ENCODE measurements around the gene BCL3.
A peak's percentile ranks its signal among the peaks of the same experiment; 100 is the strongest.
"Not testable (repeated sequence)": the region's sequence is repeated elsewhere in the genome, so short reads cannot be mapped to it uniquely, and the experiment has no call there.

The BCL3 gene

GRCh38 chr19:44762038-44762437 lies 13.5 kb downstream of the BCL3 start:
- no peak for FAIRE-seq

DNA sequence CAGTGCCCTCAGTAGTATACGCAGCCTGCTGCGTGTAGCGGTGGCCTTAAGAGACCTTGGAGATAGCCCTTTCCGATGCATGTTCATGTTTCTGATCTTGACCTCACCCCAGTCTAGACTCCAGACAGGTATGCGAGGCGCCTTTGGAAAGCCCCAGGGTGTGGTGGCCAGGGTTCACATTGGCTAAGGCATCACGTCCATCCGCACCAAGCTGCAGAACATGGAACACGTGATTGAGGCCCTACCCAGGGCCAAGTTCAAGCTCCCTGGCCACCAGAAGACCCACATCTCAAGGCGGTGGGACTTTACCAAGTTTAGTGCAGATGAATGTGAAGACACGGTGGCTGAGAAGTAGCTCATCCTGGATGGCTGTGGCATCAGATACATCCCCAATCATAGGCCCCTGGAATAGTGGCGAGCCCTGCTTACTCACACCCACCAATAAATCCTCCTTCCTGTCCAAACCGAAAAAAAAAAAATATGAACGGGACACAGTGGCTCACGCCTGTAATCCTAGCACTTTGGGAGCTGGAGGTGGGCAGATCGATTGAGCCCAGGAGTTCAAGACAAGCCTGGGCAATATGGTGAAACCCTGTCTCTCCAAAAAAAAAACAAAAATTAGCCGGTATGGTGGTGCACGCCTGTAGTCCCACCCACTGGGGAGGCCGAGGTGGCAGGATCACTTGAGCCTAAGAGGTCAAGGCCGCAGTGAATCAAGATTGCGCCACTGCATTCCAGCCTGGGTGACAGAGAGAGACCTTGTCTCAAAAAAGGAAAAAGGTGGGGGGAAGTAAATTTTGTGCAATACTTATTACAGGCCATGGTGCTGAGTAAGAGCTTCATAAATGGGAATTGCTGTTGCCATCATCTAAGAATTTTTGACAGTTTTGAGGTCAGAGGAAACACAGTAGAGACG lies 16.8 kb downstream of the BCL3 start:
- FAIRE-seq, result no peak

DNA sequence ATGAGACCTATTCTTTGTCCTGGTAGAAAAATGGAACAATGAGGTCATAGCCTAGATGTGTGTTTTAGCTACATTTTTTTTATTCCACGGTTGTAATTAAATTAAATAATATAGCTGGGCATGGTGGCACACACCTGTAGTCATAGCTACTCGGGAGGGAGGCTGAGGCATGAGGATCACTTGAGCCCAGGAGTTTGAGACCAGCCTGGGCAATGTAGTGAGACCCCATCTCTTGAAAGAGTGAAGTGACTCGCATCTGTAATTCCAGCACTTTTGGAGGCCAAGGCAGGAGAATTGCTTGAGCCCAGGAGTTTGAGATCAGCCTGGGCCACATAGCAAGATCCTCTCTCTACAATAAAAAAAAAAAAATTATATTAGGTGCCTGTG lies 17.4 kb downstream of the BCL3 start:
- no peak for FAIRE-seq

DNA sequence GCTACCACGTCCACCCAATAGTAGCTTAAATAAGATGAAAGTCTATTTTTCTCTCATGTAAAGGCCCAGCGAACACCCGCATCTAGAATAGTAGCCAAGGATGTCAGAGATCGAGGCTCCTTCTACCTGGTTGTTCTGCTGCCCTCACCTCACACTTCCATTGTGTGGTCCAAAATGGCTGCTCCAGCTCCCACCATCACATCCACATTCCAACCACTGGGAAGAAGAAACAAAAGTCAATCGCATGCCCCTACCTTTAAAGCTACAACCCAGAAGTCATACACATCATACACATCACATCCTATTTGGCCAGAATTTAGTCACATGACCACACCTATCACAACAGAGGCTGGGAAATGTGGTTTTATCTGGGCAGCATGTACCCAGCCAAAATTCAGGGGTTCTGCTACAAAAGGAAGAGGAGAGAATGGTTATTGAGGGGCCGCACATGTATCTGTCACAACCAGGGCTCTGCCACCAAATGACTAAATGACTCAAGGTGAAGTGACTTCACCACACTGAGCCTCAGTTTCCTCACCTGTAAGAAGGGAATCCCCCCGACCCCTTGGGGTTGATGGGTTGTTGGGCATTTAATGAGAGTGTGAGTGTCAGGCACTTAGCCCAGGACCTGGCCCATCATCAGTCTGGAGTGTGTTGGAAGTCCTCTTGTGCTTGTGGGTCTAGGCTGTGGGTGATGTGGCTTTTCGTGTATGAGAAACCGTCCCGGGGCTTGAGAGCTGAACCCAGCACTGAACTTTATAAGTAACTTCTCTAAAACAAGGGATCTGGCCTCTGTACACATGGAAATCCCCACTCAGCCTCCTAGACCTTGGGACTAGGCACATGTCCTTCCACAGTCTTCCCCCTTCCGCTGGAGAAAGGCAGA lies 19.0 kb downstream of the BCL3 start:
- FAIRE-seq, result no peak

GRCh38 chr19:44770550-44771257 lies 22.2 kb downstream of the BCL3 start:
- peak; percentile 50 for FAIRE-seq

DNA sequence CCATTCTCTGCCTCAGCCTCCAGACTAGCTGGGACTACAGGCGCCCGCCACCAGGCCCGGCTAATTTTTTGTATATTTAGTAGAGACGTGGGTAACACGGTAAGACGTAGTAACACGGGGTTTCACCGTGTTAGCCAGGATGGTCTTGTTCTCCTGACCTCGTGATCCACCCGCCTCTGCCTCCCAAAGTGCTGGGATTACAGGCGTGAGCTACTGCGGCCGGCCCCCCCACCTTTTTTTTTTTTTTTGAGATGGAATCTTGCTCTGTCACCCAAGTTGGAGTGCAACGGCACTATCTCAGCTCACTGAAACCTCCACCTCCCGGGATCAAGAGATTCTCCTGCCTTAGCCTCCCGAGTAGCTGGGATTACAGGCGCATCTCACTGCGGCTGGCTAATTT lies 23.6 kb downstream of the BCL3 start:
- not testable (repeated sequence) for FAIRE-seq

DNA sequence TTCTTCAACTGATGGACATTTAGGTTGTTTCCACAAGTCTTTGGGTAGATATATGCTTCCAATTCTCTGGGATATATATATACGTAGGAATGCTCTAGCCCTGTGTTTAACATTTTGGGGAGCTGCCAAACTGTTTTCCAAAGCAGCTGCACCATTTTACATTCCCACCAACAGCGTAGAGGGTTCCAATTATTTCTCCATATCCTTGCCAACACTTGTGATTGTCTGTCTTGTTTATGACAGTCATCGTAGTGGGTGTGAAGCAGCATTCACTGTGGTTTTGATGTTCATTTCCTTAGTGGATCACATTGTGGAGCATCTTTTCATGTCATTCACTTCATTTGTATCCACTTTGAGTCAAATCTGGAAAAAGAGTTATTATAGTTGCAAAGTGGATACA lies 24.5 kb downstream of the BCL3 start:
- no peak for FAIRE-seq

DNA sequence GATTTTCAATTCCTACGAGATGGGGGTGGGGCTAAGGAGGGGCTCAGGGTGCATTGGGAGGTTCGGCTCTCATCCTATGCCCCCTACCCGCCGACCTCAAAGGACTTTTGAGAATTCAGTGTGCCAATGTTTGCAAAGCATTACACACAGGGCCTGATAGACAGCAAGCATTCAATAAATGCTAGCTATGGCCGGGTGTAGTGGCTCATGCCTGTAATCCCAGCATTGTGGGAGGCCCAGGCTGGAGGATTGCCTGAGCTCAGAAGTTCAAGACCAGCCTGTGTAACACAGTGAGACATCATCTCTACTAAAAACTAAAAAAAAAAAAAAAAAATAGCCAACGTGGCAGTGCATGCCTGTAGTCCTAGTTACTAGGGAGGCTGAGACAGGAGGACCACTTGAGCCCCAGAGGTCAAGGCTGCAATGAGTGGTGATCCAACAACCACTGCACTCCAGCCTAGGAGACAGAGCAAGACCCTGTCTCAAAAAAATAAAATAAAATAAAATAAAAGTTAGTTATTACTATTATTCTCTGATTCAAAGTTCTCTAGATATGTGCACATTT lies 27.2 kb downstream of the BCL3 start:
- no peak for FAIRE-seq

DNA sequence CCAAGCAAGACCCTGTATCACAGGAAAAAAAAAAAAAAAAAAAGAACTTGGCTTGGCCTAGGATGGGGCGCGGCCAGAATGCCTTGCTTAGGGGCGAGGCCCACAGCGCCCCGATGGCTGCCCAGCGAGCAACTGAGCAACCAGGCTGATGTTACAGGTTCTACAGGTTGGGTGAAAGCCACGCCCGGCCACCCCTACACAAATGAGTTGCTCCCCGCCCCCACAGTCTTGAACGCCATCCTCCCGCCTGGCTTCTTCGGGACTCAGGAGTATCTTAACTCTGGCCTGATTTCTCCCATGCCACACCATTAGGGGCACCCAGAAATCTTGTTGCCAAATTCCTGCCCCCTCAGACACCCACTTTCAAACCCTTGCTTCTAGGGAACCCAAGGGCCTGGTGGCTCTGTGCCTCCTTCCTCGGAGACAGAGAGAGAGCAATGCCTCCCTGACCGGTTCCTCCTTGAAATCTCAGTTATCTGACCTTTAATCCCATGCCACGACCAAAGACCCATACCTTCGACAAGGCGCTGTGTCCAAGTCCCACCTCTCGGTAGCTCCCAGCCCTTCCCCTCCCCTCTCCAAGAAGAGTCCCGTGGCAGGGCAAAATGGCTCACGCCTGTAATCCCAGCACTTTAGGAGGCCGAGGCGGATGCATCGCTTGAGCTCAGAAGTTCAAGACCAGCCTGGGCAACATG lies 28.0 kb downstream of the BCL3 start:
- FAIRE-seq, result no peak

- no peak for FAIRE-seq
Measured at GRCh38 chr19:44777715-44778347, 29.3 kb downstream of the BCL3 start, which contains the start of gene CBLC. CBLC (plus strand) TSS chr19:44777890; CDS start chr19:44777932, 42 bp downstream.

DNA sequence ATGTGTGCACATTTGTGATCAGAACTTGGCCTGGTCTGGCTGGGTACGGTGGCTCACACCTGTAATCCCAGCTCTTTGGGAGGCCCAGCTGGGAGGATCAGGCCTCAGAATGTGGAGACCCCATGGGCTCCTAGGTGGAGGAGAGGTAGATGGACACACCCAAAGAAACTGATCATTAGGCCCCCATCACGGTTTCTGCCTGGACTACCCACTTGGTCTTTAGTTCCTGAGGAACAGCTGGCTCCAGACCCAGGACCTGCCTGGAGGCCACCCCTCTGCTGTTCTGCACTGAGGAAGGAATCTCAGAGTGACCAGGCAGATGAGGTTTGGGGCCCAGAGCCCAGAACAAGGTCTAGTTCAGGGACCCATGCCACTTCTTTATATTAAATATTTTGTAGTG lies 30.6 kb downstream of the BCL3 start:
- FAIRE-seq, result no peak

DNA sequence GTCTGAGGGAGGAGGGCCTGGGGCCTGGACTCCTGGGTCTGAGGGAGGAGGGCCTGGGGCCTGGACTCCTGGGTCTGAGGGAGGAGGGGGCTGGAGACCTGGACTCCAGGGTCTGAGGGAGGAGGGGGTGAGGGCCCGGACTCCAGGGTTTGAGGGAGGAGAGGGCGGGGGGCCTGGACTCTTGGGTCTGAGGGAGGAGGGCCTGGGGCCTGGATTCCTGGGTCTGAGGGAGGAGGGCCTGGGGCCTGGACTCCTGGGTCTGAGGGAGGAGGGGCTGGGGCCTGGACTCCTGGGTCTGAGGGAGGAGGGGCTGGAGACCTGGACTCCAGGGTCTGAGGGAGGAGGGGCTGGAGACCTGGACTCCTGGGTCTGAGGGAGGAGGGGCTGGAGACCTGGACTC lies 33.2 kb downstream of the BCL3 start:
- not testable (repeated sequence) for FAIRE-seq

DNA sequence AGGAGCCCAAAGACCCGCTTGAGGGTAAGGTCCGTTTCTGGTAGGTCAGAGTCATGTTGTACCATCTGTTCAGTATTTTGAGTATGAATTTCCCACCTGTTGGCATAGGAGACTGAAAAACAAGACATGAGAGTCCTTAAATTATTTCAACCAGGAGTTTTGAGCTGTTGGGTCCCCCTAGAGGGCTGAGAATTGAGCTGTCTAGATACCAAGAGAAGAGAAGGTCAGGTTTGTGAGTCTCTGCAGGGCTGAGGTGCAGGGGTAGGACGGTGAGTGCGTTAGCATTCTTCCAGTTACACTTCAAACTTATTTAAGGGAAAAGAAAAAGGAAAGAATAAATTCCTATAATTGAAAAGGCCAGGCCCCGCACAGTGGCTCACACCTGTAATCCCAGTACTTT lies 34.2 kb downstream of the BCL3 start:
- no peak for FAIRE-seq

- no peak for FAIRE-seq
Measured at GRCh38 chr19:44783545-44783944, 35.0 kb downstream of the BCL3 start.

DNA sequence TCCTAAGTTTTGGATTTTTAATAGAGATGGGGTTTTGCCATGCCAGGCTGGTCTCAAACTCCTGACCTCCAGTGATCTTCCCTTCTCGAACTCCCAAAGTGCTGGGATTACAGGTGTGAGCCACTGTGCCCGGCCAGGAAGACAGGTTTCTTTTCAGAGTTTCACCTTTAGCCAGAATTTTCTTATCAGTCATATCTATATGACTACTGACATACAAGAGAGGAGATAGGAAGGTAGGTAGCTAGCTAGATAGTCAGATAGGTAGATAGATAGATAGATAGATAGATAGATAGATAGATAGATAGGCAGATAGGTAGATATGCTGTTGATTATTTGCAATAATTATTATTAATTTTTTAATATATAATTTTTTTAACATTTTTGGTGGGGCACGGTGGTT lies 36.8 kb downstream of the BCL3 start:
- FAIRE-seq, result no peak

DNA sequence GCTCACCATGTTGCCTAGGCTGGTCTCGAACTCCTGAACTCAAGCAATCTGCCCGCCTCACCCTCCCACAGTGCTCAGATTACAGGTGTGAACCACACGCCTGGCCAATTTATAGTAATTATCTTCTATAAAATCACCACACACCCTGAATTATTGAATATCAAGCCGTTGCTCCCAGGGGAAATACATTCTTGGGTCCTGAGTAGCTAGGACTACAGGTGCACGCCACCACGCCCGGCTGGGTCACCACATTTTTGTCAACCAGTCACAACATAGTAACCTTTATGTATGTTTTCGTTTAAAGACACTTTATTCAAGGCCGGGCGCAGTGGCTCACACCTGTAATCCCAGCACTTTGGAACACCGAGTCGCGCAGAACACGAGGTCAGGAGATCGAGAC lies 37.5 kb downstream of the BCL3 start:
- FAIRE-seq, result no peak

GRCh38 chr19:44788971-44789370 lies 40.5 kb downstream of the BCL3 start:
- no peak for FAIRE-seq

GRCh38 chr19:44789943-44790483 lies 41.5 kb downstream of the BCL3 start:
- FAIRE-seq, result no peak

DNA sequence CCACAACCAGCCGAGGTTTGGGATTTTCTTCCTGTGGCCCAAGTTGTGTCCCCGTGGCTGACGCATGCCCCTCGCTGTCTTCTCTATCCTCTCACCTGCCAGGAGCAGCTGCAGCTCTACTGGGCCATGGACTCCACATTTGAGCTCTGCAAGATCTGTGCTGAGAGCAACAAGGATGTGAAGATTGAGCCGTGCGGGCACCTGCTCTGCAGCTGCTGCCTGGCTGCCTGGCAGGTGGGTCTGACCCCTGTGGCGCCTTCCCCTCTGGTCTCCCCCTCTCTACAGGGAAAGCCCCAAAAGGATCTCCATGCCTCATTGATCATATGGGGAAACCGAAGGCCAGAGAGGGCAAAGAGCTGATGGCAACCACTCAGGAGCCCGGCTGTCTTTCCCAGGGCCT lies 43.8 kb downstream of the BCL3 start:
- no peak for FAIRE-seq

DNA sequence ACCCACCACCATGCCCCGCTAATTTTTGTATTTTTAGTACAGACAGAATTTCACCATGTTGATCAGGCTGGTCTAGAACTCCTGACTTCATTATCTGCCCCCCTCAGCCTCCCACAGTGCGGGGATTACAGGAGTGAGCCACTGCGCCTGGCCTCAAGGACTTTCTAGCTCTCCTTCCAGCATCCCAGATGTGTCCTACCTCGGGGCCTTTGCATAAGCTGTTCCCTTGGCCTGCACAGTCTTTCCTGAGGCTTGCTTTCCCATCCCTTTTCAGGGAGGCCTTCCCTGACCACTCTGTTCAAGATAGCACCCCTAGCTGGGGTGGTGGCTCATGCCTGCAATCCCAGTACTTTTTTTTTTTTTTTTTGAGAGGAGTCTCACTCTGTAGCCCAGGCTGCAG lies 46.1 kb downstream of the BCL3 start:
- no peak for FAIRE-seq

DNA sequence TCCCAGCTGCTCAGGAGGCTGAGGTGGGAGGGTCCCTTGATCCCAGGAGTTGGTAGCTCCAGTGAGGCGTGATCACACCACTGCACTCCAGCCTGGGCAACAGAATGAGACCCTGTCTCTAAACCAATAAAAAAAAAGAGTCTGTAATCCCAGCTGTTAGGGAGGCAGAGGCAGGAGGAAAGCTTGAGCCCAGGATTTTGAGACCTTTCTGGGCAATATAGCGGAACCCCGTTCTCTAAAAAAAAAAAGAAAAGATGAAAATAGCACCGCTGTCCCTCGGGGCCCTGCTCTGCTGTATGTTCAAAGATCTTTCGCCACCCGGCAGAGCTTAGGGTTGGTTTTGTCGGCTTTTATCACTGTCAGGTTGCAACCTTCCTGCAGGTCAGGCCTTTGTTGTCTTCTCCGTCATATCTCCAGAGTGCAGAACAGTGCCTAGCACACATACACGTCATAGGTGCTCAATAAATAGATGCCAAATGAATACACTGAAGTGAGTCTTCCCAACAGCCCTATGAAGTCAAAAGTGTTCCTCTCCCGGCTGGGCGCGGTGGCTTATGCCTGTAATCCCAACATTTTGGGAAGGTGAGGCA lies 47.0 kb downstream of the BCL3 start:
- FAIRE-seq, result no peak
